HG03575 (cell line): ENCODE measurements around the gene FAH.

ENCODE experiments used
- ATAC-seq: cut with Tn5 transposase; IDR thresholded peaks from one replicate; pipeline ENCODE4 v1.9.1; 2021; ENCODE audit not compliant: unreplicated experiment, insufficient number of reproducible peaks, low FRiP score; ENCODE audit errors: extremely low read depth

FAH gene

GRCh38 chr15:80214910-80215309, 62.1 kb downstream of the FAH start:
- no peak for ATAC-seq

GRCh38 chr15:80216141-80216540, 63.3 kb downstream of the FAH start:
- no peak for ATAC-seq

- ATAC-seq = no peak
Observed at GRCh38 chr15:80216911-80217310, 64.1 kb downstream of the FAH start.

- no peak for ATAC-seq
Observed at GRCh38 chr15:80217327-80217900, 64.6 kb downstream of the FAH start.

- no peak for ATAC-seq
Observed at GRCh38 chr15:80219955-80220354, 67.2 kb downstream of the FAH start.

- no peak for ATAC-seq
Observed at GRCh38 chr15:80228959-80229610, 76.3 kb downstream of the FAH start.

GRCh38 chr15:80231371-80231770, 78.6 kb downstream of the FAH start:
- ATAC-seq = no peak

GRCh38 chr15:80233581-80233980, 80.8 kb downstream of the FAH start:
- no peak for ATAC-seq

- ATAC-seq = no peak
Observed at GRCh38 chr15:80234883-80235282, 82.1 kb downstream of the FAH start.
